GM10266 (cell line): ENCODE measurements around the gene TAOK3.
A peak's percentile ranks its signal among the peaks of the same experiment; 100 is the strongest.
"Not testable (repeated sequence)": the region's sequence is repeated elsewhere in the genome, so short reads cannot be mapped to it uniquely, and the experiment has no call there.

Source experiments
- DNase-seq: peaks from one replicate; pipeline ENCODE4 v3.0.0; 2012; ENCODE audit errors: extremely low spot score
- CTCF ChIP-seq: IDR thresholded peaks from 2 replicates; pipeline ENCODE4 v1.5.1; 2012; ENCODE audit warnings: mild to moderate bottlenecking, low read depth; ENCODE audit not compliant: control insufficient read depth, insufficient read depth; ENCODE audit errors: missing control alignments

The TAOK3 gene

DNA sequence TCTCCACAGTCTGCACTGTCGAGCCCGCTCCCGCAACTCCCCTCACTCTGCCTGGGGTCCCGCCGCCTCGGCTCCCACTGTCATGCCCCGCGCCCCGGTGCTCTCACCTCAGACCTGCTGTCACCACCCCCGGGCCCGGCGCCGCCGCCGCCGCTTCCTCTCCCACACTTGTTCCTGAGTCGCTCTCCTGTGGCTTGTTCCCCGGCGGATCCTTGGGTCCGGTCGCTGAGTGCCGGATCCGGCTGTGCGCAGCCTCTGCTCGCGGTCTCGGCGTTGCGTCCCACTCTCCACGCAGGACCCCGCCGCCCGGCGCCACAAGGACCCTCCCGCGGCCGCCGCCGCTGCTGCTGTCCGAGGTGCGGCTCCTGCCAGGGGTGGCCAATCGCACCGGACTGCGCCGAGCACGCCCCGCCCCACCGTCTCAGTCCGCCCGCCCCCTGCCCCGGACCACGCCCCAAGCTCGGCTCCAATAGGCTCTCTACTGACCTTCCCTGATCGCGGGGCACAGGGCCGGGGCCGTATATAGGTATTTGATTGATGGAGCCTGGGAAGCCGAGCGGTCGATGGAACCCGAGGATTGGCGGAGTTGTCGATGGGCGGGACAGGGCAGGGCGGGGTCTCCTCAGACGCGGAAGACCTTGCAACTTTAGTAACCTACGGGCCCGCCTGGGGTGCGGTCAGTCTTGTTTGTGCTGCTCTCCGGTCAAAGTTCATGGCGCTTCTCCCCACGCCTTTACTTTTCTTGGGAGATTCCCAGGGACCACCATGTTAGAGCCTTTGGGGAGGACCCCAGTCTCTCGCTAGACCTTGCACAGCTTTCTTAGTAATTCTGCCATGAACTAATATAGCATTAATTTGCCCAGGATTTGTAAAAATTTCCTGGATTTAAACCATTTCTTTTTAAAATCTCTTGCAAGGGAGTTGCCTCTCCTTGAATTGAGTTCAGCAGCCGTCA, at the start of gene TAOK3:
TAOK3 (minus strand) TSS at position 367 of the 955 bp plus-strand sequence. CDS start 117,340 bp downstream, outside the sequence.
- peak; percentile 97 for DNase-seq
- no peak for TF ChIP-seq CTCF

GRCh38 chr12:118420673-118421072, 48.0 kb upstream of the TAOK3 start:
- TF ChIP-seq CTCF, result no peak
- no peak for DNase-seq

GRCh38 chr12:118418385-118419057, 45.8 kb upstream of the TAOK3 start:
- no peak for TF ChIP-seq CTCF
- no peak for DNase-seq

GRCh38 chr12:118417942-118418341, 45.2 kb upstream of the TAOK3 start:
- no peak for TF ChIP-seq CTCF
- no peak for DNase-seq

DNA sequence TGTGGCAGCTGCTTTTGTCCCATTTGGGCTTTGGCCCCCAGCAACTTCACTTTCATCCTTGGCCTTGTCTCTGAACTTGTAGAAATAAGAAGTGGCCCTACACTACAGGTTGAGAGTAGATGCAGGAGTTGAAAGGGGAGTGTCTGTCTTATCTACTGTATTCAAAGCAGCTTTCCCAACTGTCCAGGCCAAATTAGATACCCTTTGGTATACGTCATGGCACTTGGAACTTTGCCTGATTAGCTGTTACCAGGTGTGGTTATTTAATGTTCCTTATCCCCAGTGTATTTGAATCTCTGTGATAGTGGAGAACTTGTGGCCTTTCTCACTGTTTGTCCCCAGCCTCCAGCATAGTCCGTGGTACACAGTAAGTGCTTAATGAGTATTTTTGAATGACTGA, 37.1 kb upstream of the TAOK3 start:
- DNase-seq, result no peak
- TF ChIP-seq CTCF, result no peak

DNA sequence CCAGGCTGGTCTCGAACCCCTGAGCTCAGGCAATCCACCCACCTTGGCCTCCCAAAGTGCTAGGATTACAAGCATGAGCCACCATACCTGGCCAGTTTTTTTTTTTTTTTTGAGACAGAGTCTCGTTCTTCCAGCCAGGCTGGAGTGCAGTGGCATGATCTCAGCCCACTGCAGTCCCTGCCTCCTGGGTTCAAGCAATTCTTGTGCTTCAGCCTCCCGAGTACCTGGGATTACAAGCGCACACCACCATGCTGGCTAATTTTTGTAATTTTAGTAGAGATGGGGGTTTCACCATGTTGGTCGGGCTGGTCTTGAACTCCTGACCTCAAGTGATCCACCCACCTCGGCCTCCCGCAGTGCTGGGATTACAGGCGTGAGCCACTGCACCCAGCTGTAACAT, 35.5 kb upstream of the TAOK3 start:
- not testable (repeated sequence) for DNase-seq

GRCh38 chr12:118404876-118405521, 32.3 kb upstream of the TAOK3 start:
- peak; percentile 33 for DNase-seq
- peak; percentile 78 for TF ChIP-seq CTCF
